ENCODE results near the gene LRRC74A. TPM values are rescaled to one million over a fixed set of nuclear protein-coding genes. Genes with fewer than 3 reads are reported as not detected.

LRRC74A gene
- total and polyA plus RNA-seq, 2 of the 4 experiments (the other 2 are of a cell fraction), result not detected

DNA sequence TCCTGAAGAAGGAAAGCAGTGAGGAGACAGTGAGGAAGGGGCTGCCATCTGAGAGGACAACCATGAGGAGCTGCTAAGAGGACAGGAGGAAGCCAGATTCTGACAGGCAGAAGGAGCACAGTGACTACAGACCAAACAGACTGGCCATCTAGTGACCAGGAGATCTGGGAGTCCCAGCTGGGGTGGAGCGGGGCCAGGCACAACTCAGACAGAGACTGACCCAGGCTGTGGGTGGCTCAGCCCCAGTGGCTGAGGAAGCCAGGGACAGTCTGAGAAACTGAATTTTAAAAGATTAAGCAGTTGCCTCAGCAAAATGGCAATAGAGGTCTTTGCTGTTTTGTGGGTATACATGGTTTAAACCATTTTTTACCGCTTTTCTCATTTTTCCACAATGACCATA, 28.9 kb downstream of the LRRC74A start:
- Histone ChIP-seq H4K91ac (ENCODE audit: insufficient read depth, low read depth, low read length) (no peak overlapping the region), H4K5ac (ENCODE audit: low read depth, low read length) (no peak overlapping the region), H2BK20ac (ENCODE audit: low read depth, low read length) (no peak overlapping the region), H3K4me3 (ENCODE audit: insufficient read depth, low read depth, low read length) (no peak overlapping the region), H3K4me2 (ENCODE audit: low read depth, low read length) (no peak overlapping the region), H4K20me1 (ENCODE audit: insufficient read depth, low read length) (no peaks in the 10 kb centered on the region), H3K23ac (ENCODE audit: low read depth, low read length) (no peak overlapping the region), H3K9ac (ENCODE audit: low read depth, low read length) (no peak overlapping the region), H3K14ac (replicated peaks; ENCODE audit: low read depth, low read length) (no peak overlapping the region), H3K56ac (ENCODE audit: extremely low read depth, insufficient read depth, low read length) (no peak overlapping the region), H3K4me1 (ENCODE audit: control insufficient read depth, insufficient read depth, low read length) (no peaks in the 10 kb centered on the region), H2AK5ac (ENCODE audit: low read depth, low read length) (no peak overlapping the region), H3K27me3 (ENCODE audit: control insufficient read depth, insufficient read depth, low read length) (peaks cover 18% of the 10 kb centered on the region), H3K79me1 (ENCODE audit: low read depth in 1 of 2, low read length in 2 of 2) (no peaks in the 10 kb centered on the region), H2AFZ (replicated peaks; ENCODE audit: low read length, poor library complexity) (no peak overlapping the region), H2AK9ac (replicated peaks; ENCODE audit: low read depth, low read length, poor library complexity) (no peak overlapping the region), H3K36me3 (ENCODE audit: control insufficient read depth, insufficient read depth, low read length) (no peaks in the 10 kb centered on the region), H2BK120ac (ENCODE audit: low read depth, low read length) (no peak overlapping the region), H2BK5ac (ENCODE audit: low read depth, low read length, poor library complexity, severe bottlenecking) (no peak overlapping the region), H3K18ac (ENCODE audit: low read depth, low read length) (no peak overlapping the region), H4K8ac (ENCODE audit: low read depth in 2 of 2, low read length in 2 of 2) (no peak overlapping the region), H3K27ac (ENCODE audit: insufficient read depth, low read length) (no peak overlapping the region), H3K9me1 (ENCODE audit: insufficient read depth, low read length) (no peaks in the 10 kb centered on the region), H3K4ac (ENCODE audit: low read depth, low read length) (no peak overlapping the region), H3K9me3 (ENCODE audit: control insufficient read depth, insufficient read depth, low read length) (no peaks in the 10 kb centered on the region), H2BK15ac (ENCODE audit: low read depth, low read length) (no peak overlapping the region)
- BruUV-seq (replicated peaks), result no TSS peak
- dilution Hi-C loops (cut with HindIII; ENCODE audit: low sequenced_read_pairs, unreplicated experiment), result no loop called here
- no peak for DNase-seq
- ATAC-seq (ENCODE audit: low read depth), result no peak
- in situ Hi-C loops (cut with MboI; ENCODE audit: low sequenced_read_pairs), result no loop called here
- CTCF ChIA-PET, result no interaction called here
- TF ChIP-seq CEBPB (IDR thresholded peaks at IDR 0.05; ENCODE audit: low read depth, low read length) (no peak), RCOR1 (IDR thresholded peaks at IDR 0.05; ENCODE audit: insufficient replicate concordance, low read length) (no peak), POLR2A (IDR thresholded peaks at IDR 0.05; ENCODE audit: low read depth, low read length) (no peak), MAZ (IDR thresholded peaks at IDR 0.05; ENCODE audit: borderline replicate concordance, low read depth, low read length) (no peak), FOS (IDR thresholded peaks at IDR 0.05; ENCODE audit: low read depth, low read length) (no peak), SMC3 (IDR thresholded peaks at IDR 0.05; ENCODE audit: low read depth, low read length) (no peak), RFX5 (IDR thresholded peaks at IDR 0.05; ENCODE audit: low read depth, low read length) (no peak), MAFK (IDR thresholded peaks at IDR 0.05; ENCODE audit: low read depth, low read length) (no peak)
- TF ChIP-seq, protein P1, sequence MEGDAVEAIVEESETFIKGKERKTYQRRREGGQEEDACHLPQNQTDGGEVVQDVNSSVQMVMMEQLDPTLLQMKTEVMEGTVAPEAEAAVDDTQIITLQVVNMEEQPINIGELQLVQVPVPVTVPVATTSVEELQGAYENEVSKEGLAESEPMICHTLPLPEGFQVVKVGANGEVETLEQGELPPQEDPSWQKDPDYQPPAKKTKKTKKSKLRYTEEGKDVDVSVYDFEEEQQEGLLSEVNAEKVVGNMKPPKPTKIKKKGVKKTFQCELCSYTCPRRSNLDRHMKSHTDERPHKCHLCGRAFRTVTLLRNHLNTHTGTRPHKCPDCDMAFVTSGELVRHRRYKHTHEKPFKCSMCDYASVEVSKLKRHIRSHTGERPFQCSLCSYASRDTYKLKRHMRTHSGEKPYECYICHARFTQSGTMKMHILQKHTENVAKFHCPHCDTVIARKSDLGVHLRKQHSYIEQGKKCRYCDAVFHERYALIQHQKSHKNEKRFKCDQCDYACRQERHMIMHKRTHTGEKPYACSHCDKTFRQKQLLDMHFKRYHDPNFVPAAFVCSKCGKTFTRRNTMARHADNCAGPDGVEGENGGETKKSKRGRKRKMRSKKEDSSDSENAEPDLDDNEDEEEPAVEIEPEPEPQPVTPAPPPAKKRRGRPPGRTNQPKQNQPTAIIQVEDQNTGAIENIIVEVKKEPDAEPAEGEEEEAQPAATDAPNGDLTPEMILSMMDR (conservative IDR thresholded peaks at IDR 0.05; ENCODE audit: low read depth, low read length), result no peak
- POLR2A ChIA-PET (ENCODE audit: unreplicated experiment), result no interaction called here
- 78% methylated on average over 1 of the region's 2 CpGs; no CpG with 5 or more reads in 1 of the 2 experiments for WGBS, 2 experiments (ENCODE audit: extremely low coverage in 2 of 2, insufficient read length in 1 of 2)
- intact Hi-C loops (cut with micrococcal nuclease), result no loop called here

Measured in IMR-90 (cell line).